Caco-2 (cell line): ENCODE measurements around the gene PEAK3. TPM values are rescaled to one million over a fixed set of nuclear protein-coding genes. Genes with fewer than 3 reads are reported as not detected.
"Not testable (repeated sequence)": the region's sequence is repeated elsewhere in the genome, so short reads cannot be mapped to it uniquely, and the experiment has no call there.

Experiments
- BruUV-seq: library from RNA; stranded (reverse); fragments of 400-500 nt; replicated peaks from 2 replicates; lab custom pipeline; 2021; lab: Mats Ljungman, UMichigan
- CTCF ChIA-PET: fragments of 300-600 bp; sonication (Branson Sonifier 250); formaldehyde crosslinking; loops from one replicate; lab custom pipeline; 2022; ENCODE audit warnings: antibody characterized with exemption; lab: Charles Lee
- POLR2A ChIA-PET: fragments of 300-600 bp; sonication (Branson Sonifier 250); formaldehyde crosslinking; loops from one replicate; lab custom pipeline; 2022; ENCODE audit warnings: antibody characterized with exemption; lab: Charles Lee
- DNase-seq, 2 experiments: peaks; one replicate each; pipeline versions ENCODE4 v3.0.0 to v3.0.0-alpha.2; 2020 to 2022
- H3K27me3 ChIP-seq: replicated peaks from 2 replicates; pipeline ENCODE4 v1.6.0; 2011; ENCODE audit warnings: low read length; ENCODE audit not compliant: control insufficient read depth, insufficient read depth
- H3K36me3 ChIP-seq: 2 replicates; pipeline ENCODE4 v1.5.1; 2011; ENCODE audit warnings: low read length; ENCODE audit not compliant: control insufficient read depth, insufficient read depth
- H3K4me1 ChIP-seq: fragments of 250-450 bp; sonication (Bioruptor Pico); 2 replicates; pipeline ENCODE4 v1.5.1; 2020; ENCODE audit warnings: mild to moderate bottlenecking
- H3K4me3 ChIP-seq: 2 replicates; pipeline ENCODE4 v1.5.1; 2011; ENCODE audit warnings: low read depth, mild to moderate bottlenecking, control low read depth, low read length
- H3K9me3 ChIP-seq: fragments of 250-450 bp; sonication (Bioruptor Pico); 2 replicates; pipeline ENCODE4 v1.5.1; 2020; ENCODE audit warnings: mild to moderate bottlenecking, moderate library complexity
- H3K27ac Mint-ChIP-seq: one replicate; pipeline ENCODE4 v1.8.0; 2022; ENCODE audit warnings: mixed read lengths; ENCODE audit not compliant: unreplicated experiment
- H3K27me3 Mint-ChIP-seq: one replicate; pipeline ENCODE4 v1.8.0; 2022; ENCODE audit warnings: mixed read lengths; ENCODE audit not compliant: insufficient read depth, unreplicated experiment
- H3K36me3 Mint-ChIP-seq: one replicate; pipeline ENCODE4 v1.8.0; 2022; ENCODE audit warnings: mild to moderate bottlenecking, mixed read lengths; ENCODE audit not compliant: insufficient read depth, unreplicated experiment
- H3K4me1 Mint-ChIP-seq: one replicate; pipeline ENCODE4 v1.8.0; 2022; ENCODE audit warnings: low read depth, mixed read lengths; ENCODE audit not compliant: unreplicated experiment
- H3K4me3 Mint-ChIP-seq: one replicate; pipeline ENCODE4 v1.8.0; 2022; ENCODE audit warnings: mild to moderate bottlenecking, moderate library complexity, mixed read lengths; ENCODE audit not compliant: unreplicated experiment
- H3K9me3 Mint-ChIP-seq: one replicate; pipeline ENCODE4 v1.8.0; 2022; ENCODE audit warnings: mixed read lengths; ENCODE audit not compliant: unreplicated experiment
- intact Hi-C: fragments of 100-400 bp; cut with micrococcal nuclease; formaldehyde crosslinking; loops from one replicate; pipeline ENCODE4 v1.10.0; 2022; ENCODE audit not compliant: unreplicated experiment
- total RNA-seq: library from RNA; stranded (reverse); gene quantifications from 2 replicates; pipeline ENCODE4 v1.2.3, GENCODE V29; 2022
- TF ChIP-seq, protein P1 (sequence below), 2 experiments: fragments of 200-600 bp in 1 of 2; IDR thresholded peaks; 1 replicate in 1 of 2; 2 replicates in 1 of 2; pipeline versions ENCODE4 v1.5.1 to v1.8.0; 2011 to 2022; ENCODE audit warnings: antibody characterized with exemption in 1 of 2, control low read depth in 1 of 2, inconsistent platforms in 1 of 2, low read depth in 1 of 2, low read length in 1 of 2, mild to moderate bottlenecking in 1 of 2, moderate library complexity in 1 of 2; ENCODE audit not compliant: insufficient read depth in 1 of 2, severe bottlenecking in 1 of 2, unreplicated experiment in 1 of 2

Gene PEAK3
- total RNA-seq, 1 experiment from 2014 or later: not detected

- no peak overlapping the region for H3K4me3 Mint-ChIP-seq
- intact Hi-C loops: no loop called here
- Histone ChIP-seq H3K9me3 (no peaks in the 10 kb centered on the region), H3K4me3 (no peak overlapping the region), H3K36me3 (no peaks in the 10 kb centered on the region), H3K27me3 (no peaks in the 10 kb centered on the region; the same call in 1 of the 2 replicates), H3K4me1 (no peaks in the 10 kb centered on the region)
- ChIA-PET POLR2A (no interaction called here), CTCF (no interaction called here)
- H3K27ac Mint-ChIP-seq: no peak overlapping the region
- no TSS peak for BruUV-seq
- peaks cover 17% of the 10 kb centered on the region for H3K36me3 Mint-ChIP-seq
- DNase-seq: no peak
- no peaks in the 10 kb centered on the region for H3K9me3 Mint-ChIP-seq
- H3K4me1 Mint-ChIP-seq: no peaks in the 10 kb centered on the region
- TF ChIP-seq, protein P1, sequence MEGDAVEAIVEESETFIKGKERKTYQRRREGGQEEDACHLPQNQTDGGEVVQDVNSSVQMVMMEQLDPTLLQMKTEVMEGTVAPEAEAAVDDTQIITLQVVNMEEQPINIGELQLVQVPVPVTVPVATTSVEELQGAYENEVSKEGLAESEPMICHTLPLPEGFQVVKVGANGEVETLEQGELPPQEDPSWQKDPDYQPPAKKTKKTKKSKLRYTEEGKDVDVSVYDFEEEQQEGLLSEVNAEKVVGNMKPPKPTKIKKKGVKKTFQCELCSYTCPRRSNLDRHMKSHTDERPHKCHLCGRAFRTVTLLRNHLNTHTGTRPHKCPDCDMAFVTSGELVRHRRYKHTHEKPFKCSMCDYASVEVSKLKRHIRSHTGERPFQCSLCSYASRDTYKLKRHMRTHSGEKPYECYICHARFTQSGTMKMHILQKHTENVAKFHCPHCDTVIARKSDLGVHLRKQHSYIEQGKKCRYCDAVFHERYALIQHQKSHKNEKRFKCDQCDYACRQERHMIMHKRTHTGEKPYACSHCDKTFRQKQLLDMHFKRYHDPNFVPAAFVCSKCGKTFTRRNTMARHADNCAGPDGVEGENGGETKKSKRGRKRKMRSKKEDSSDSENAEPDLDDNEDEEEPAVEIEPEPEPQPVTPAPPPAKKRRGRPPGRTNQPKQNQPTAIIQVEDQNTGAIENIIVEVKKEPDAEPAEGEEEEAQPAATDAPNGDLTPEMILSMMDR (IDR thresholded peaks at IDR 0.05; ENCODE audit: insufficient read depth in 1 of 2, low read depth in 1 of 2, low read length in 1 of 2, severe bottlenecking in 1 of 2, unreplicated experiment in 1 of 2): no peak
- H3K27me3 Mint-ChIP-seq: peaks cover 4% of the 10 kb centered on the region
Measured at GRCh38 chr19:2283835-2284507, 2.0 kb upstream of the PEAK3 start.

GRCh38 chr19:2282862-2283237 lies 875 bp upstream of the PEAK3 start:
- TF ChIP-seq, protein P1 (IDR thresholded peaks at IDR 0.05; ENCODE audit: insufficient read depth in 1 of 2, low read depth in 1 of 2, low read length in 1 of 2, severe bottlenecking in 1 of 2, unreplicated experiment in 1 of 2): no peak
- no peak overlapping the region for H3K4me3 Mint-ChIP-seq

GRCh38 chr19:2281265-2282061 lies 512 bp downstream of the PEAK3 start:
- BruUV-seq, H3K4me3 ChIP-seq, H3K9me3 Mint-ChIP-seq, H3K27me3 Mint-ChIP-seq, H3K27me3 ChIP-seq, H3K9me3 ChIP-seq, POLR2A ChIA-PET, CTCF ChIA-PET, H3K4me1 Mint-ChIP-seq, DNase-seq, H3K36me3 ChIP-seq, H3K4me3 Mint-ChIP-seq, H3K27ac Mint-ChIP-seq, H3K4me1 ChIP-seq, intact Hi-C loops: not testable (repeated sequence)
- peaks cover 38% of the 10 kb centered on the region for H3K36me3 Mint-ChIP-seq

More at GRCh38 chr19:2282862-2283237, 875 bp upstream of the PEAK3 start:
- H3K4me1 Mint-ChIP-seq: no peaks in the 10 kb centered on the region
- BruUV-seq: no TSS peak
- ChIA-PET POLR2A (no interaction called here), CTCF (no interaction called here)
- H3K27me3 Mint-ChIP-seq: no peaks in the 10 kb centered on the region
- H3K36me3 Mint-ChIP-seq: peaks cover 24% of the 10 kb centered on the region
- DNase-seq: no peak
- H3K27me3 ChIP-seq: no peaks in the 10 kb centered on the region
- H3K9me3 Mint-ChIP-seq: no peaks in the 10 kb centered on the region
- H3K4me1 ChIP-seq: peaks cover 7% of the 10 kb centered on the region; the same call in 1 of the 2 replicates
- intact Hi-C loops: no loop called here
- H3K27ac Mint-ChIP-seq: no peak overlapping the region
- H3K9me3 ChIP-seq: no peaks in the 10 kb centered on the region
- no peaks in the 10 kb centered on the region for H3K36me3 ChIP-seq
- H3K4me3 ChIP-seq: no peak overlapping the region
